Smooth muscle cell (in vitro differentiated cells): ENCODE data around the gene TSSK6. TPM values are rescaled to one million over a fixed set of nuclear protein-coding genes. Genes with fewer than 3 reads are reported as not detected.

ENCODE experiments used
- DNase-seq: peaks from one replicate; lab custom pipeline; 2025; ENCODE audit not compliant: unreplicated experiment; lab: John Stamatoyannopoulos, UW
- H2AFZ ChIP-seq: fragments of 200-600 bp; sonication (generic); 2 replicates; pipeline ENCODE4 v1.6.0; 2016; ENCODE audit warnings: antibody characterized with exemption, low read depth, mild to moderate bottlenecking
- H3F3A ChIP-seq: fragments of 200-600 bp; sonication (generic); 2 replicates; pipeline ENCODE4 v1.6.0; 2017; ENCODE audit warnings: antibody characterized with exemption, low read depth
- H3K27ac ChIP-seq: fragments of 200-600 bp; sonication (generic); 2 replicates; pipeline ENCODE4 v1.5.1; 2016; ENCODE audit warnings: low read depth, mild to moderate bottlenecking
- H3K27me3 ChIP-seq: fragments of 200-600 bp; sonication (generic); 2 replicates; pipeline ENCODE4 v1.6.1; 2016; ENCODE audit warnings: low read depth, mild to moderate bottlenecking
- H3K36me3 ChIP-seq: fragments of 200-600 bp; sonication (generic); 2 replicates; pipeline ENCODE4 v1.5.1; 2016; ENCODE audit warnings: low read depth
- H3K4me1 ChIP-seq: fragments of 200-600 bp; sonication (generic); 2 replicates; pipeline ENCODE4 v1.5.1; 2016; ENCODE audit warnings: low read depth
- H3K4me2 ChIP-seq: fragments of 200-600 bp; sonication (generic); 2 replicates; pipeline ENCODE4 v1.6.0; 2016; ENCODE audit warnings: mild to moderate bottlenecking
- H3K4me3 ChIP-seq: fragments of 200-600 bp; sonication (generic); 2 replicates; pipeline ENCODE4 v1.5.1; 2016; ENCODE audit warnings: mild to moderate bottlenecking
- H3K79me2 ChIP-seq: fragments of 200-600 bp; sonication (generic); 2 replicates; pipeline ENCODE4 v1.6.0; 2016; ENCODE audit warnings: low read depth, mild to moderate bottlenecking
- H3K9ac ChIP-seq: fragments of 200-600 bp; sonication (generic); 2 replicates; pipeline ENCODE4 v1.6.0; 2016; ENCODE audit warnings: low read depth
- H3K9me3 ChIP-seq: fragments of 200-600 bp; sonication (generic); replicated peaks from 2 replicates; pipeline ENCODE4 v1.5.1; 2016; ENCODE audit warnings: low read depth
- H4K20me1 ChIP-seq: fragments of 200-600 bp; sonication (generic); 2 replicates; pipeline ENCODE4 v1.6.0; 2016; ENCODE audit warnings: low read depth
- CTCF ChIP-seq: fragments of 200-600 bp; sonication (generic); IDR thresholded peaks from 2 replicates; pipeline ENCODE4 v1.5.1; 2017; ENCODE audit warnings: borderline replicate concordance, mild to moderate bottlenecking, antibody characterized with exemption; ENCODE audit not compliant: insufficient read depth, poor library complexity, severe bottlenecking
- WGBS: methylation state at CpG from one replicate; pipeline ENCODE4 v1.1.7; 2016; ENCODE audit warnings: low lambda C conversion rate; 5-methylcytosine and 5-hydroxymethylcytosine counted together
- polyA plus RNA-seq: library from polyadenylated mRNA; unstranded; fragments of >200 nt; fragmentation: Nextera tagmentation; extraction: Ambion mirVana; gene quantifications from 2 replicates; pipeline ENCODE4 v1.2.1, GENCODE V29; 2016
- total RNA-seq: library from RNA; depleted of rRNA; stranded (reverse); fragments of >200 nt; gene quantifications from 2 replicates; pipeline ENCODE4 v1.2.3, GENCODE V29; 2014

Gene TSSK6
- total and polyA plus RNA-seq, 2 experiments from 2014 or later, result 0.49 to 1.3 TPM

GRCh38 chr19:19528721-19529490 is 13.6 kb upstream of the TSSK6 start, which contains the start of gene YJEFN3:
Gene YJEFN3, plus strand, starts transcription at chr19:19528911. Its CDS starts 22 bp downstream, at chr19:19528933.
- no peak for TF ChIP-seq CTCF
- Histone ChIP-seq H3K4me3 (no peak within 1 kb of the TSS), H3K79me2 (peaks cover 6% of the 10 kb centered on the region), H3K27ac (no peak within 1 kb of the TSS), H3K9ac (no peak within 1 kb of the TSS), H2AFZ (no peak within 1 kb of the TSS), H3K4me1 (no peaks in the 10 kb centered on the region), H3K36me3 (no peaks in the 10 kb centered on the region), H4K20me1 (peaks cover 41% of the 10 kb centered on the region), H3K27me3 (no peaks in the 10 kb centered on the region), H3F3A (no peaks in the 10 kb centered on the region), H3K4me2 (no peak within 1 kb of the TSS), H3K9me3 (no peaks in the 10 kb centered on the region)
- WGBS, result 79% methylated on average over 47 of the region's 50 CpGs
- no peak for DNase-seq

GRCh38 chr19:19527674-19528625 is 12.6 kb upstream of the TSSK6 start:
- Histone ChIP-seq H3K4me2 (no peak overlapping the region), H3K36me3 (no peaks in the 10 kb centered on the region), H3K4me1 (no peaks in the 10 kb centered on the region), H3F3A (no peaks in the 10 kb centered on the region), H4K20me1 (peaks cover 51% of the 10 kb centered on the region), H3K9ac (no peak overlapping the region), H3K27me3 (no peaks in the 10 kb centered on the region), H2AFZ (no peak overlapping the region), H3K27ac (no peak overlapping the region), H3K9me3 (no peaks in the 10 kb centered on the region), H3K79me2 (peaks cover 14% of the 10 kb centered on the region), H3K4me3 (no peak overlapping the region)
- WGBS, result 95% methylated on average over 25 of the region's 27 CpGs
- no peak for TF ChIP-seq CTCF
- DNase-seq, result no peak

GRCh38 chr19:19527371-19527656 is 12.0 kb upstream of the TSSK6 start:
- H2AFZ ChIP-seq, result no peak overlapping the region
- TF ChIP-seq CTCF, result no peak

More at GRCh38 chr19:19527371-19527656, 12.0 kb upstream of the TSSK6 start:
- no peak for DNase-seq
- peaks cover 20% of the 10 kb centered on the region for H3K79me2 ChIP-seq
- no peak overlapping the region for H3K27ac ChIP-seq
- 98% methylated on average over 8 of the region's 9 CpGs for WGBS
- no peaks in the 10 kb centered on the region for H3K36me3 ChIP-seq
- H3K4me1 ChIP-seq, result no peaks in the 10 kb centered on the region
- H3F3A ChIP-seq, result no peaks in the 10 kb centered on the region
- no peak overlapping the region for H3K4me2 ChIP-seq
- no peaks in the 10 kb centered on the region for H3K9me3 ChIP-seq
- H3K4me3 ChIP-seq, result no peak overlapping the region
- peaks cover 57% of the 10 kb centered on the region for H4K20me1 ChIP-seq
- H3K9ac ChIP-seq, result no peak overlapping the region
- H3K27me3 ChIP-seq, result no peaks in the 10 kb centered on the region
